ENCODE data around the gene PRPSAP2. TPM values are rescaled to one million over a fixed set of nuclear protein-coding genes. Genes with fewer than 3 reads are reported as not detected.
"Not testable (repeated sequence)": the region's sequence is repeated elsewhere in the genome, so short reads cannot be mapped to it uniquely, and the experiment has no call there.

The PRPSAP2 gene
- total RNA-seq, 2 experiments from 2014 or later = 63.0 to 63.7 TPM

DNA sequence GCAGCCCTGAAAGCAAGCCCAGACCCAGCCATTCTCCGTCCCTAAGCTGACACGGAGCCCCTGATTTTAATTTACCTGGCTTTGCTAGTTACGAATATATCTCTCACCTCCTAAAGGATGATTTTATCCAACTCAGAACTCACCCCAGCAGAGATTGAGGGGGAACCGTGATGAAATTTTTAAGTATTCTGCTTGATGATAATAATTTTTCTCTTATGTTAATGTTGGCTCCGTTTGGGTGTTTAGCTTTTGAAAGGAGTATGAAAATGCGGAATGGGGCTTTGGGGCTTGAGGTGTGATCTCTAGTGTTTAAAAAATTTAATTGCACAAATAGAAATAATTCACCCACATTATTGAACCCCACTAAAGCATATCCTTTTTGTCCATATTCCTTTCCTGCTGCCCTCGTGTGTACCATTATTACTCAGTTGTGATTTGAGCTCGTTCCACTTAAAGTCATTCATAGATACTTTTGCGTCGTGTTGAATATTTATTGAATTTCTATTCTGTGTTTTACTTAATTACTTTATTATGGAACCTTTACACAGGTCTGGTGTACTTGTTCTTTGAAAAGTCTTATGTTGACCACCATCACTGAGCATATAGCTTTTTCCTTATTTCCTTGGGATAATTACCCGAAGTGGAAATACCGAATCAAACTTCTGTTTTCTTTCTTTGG is 775 bp downstream of the PRPSAP2 start:
- Mint-ChIP-seq H3K36me3 (ENCODE audit: low read depth) (peaks cover 19% of the 10 kb centered on the region), H3K4me1 (ENCODE audit: low read depth) (peaks cover 46% of the 10 kb centered on the region)

DNA sequence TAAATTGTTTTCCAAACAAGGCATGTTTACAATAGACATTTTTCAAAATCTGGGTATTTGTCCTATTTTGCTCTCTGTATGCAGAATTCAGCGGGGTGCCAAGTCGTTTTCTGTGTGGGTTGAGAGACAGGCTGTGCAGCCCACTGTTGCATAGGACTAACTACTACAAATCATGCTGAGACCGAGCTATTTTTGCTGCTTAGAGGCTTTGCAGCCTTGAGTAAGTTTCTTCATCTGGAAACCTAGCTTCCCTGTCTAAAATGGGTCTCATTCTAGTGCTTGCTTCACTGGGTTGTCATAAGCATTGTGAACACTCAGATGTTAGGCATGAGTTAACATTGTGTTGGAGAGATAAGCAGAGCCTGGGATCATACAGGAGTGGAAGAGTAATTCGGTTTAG is 1.3 kb downstream of the PRPSAP2 start:
- H3K9me3 Mint-ChIP-seq = no peaks in the 10 kb centered on the region
- no peak for ATAC-seq

More for the DNA sequence above, 775 bp downstream of the PRPSAP2 start:
- Mint-ChIP-seq H3K27ac (peak overlapping the region; percentile 92), H3K4me3 (peak overlapping the region; percentile 86), H3K27me3 (no peaks in the 10 kb centered on the region), H3K9me3 (no peaks in the 10 kb centered on the region)
- CTCF ChIA-PET = interaction anchor here (0.8 to 4.2 kb wide), 6 partner anchors 9 to 233 kb away, joined by 3 to 15 read pairs (median 6); no protein-coding TSS in a partner anchor
- TF ChIP-seq, protein P1, sequence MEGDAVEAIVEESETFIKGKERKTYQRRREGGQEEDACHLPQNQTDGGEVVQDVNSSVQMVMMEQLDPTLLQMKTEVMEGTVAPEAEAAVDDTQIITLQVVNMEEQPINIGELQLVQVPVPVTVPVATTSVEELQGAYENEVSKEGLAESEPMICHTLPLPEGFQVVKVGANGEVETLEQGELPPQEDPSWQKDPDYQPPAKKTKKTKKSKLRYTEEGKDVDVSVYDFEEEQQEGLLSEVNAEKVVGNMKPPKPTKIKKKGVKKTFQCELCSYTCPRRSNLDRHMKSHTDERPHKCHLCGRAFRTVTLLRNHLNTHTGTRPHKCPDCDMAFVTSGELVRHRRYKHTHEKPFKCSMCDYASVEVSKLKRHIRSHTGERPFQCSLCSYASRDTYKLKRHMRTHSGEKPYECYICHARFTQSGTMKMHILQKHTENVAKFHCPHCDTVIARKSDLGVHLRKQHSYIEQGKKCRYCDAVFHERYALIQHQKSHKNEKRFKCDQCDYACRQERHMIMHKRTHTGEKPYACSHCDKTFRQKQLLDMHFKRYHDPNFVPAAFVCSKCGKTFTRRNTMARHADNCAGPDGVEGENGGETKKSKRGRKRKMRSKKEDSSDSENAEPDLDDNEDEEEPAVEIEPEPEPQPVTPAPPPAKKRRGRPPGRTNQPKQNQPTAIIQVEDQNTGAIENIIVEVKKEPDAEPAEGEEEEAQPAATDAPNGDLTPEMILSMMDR (IDR thresholded peaks at IDR 0.05) = no peak
- no peak for ATAC-seq
- POLR2A ChIA-PET = interaction anchor here (0.7 to 0.9 kb wide), 2 partner anchors 65 to 76 kb away, joined by 3 read pairs; no protein-coding TSS in a partner anchor
- intact Hi-C loops (cut with micrococcal nuclease) = loop anchor here (5.0 kb wide), 1 partner anchor 64 kb away; no protein-coding TSS in a partner anchor
- DNase-seq = no peak

DNA sequence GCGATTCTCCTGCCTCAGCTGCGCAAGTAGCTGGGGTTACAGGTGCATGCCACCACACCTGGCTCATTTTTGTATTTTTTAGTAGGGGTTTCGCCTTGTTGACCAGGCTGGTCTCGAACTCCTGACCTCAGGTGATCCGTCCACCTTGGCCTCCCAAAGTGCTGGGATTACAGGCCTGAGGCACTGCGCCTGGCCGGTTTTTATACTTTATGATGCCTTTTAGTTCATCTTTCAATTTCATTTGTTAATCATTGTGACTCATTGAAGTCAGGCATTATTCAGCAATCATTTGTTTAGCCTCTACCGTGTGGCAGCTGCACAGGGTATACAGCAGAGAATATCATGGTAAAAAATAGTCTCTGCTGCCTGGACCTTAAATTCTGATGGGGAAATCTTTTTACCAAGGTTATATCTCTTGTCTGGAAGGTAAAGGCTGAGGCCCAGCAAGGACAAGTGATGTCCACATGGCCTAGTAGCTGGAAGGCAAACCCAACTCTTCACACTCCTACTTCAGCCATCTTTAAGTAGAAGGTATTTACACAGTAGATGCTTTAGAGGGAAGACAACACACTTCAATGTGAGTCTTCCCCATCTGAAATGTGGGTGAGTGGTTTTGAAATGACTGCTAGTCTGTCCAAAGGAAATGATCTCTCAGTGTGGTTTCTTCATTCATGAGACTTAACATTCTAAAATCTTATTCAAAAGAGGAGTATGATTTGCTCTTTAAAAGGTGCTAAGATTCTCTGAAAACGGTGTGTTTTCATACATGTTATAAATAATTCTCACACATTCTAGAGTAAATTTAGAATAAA is 2.4 kb downstream of the PRPSAP2 start:
- no peaks in the 10 kb centered on the region for H3K9me3 Mint-ChIP-seq
- H3K27me3 Mint-ChIP-seq = no peaks in the 10 kb centered on the region
- ChIA-PET POLR2A (interaction anchor here (0.6 to 1.4 kb wide), 5 partner anchors 10 to 151 kb away, joined by 3 to 6 read pairs (median 3); no protein-coding TSS in a partner anchor), CTCF (interaction anchor here (4.2 kb wide), 1 partner anchor 100 kb away, joined by 15 read pairs; no protein-coding TSS in a partner anchor)
- peaks cover 45% of the 10 kb centered on the region for H3K4me1 Mint-ChIP-seq (ENCODE audit: low read depth)
- TF ChIP-seq, protein P1 (IDR thresholded peaks at IDR 0.05) = no peak
- DNase-seq (peak; percentile 47), ATAC-seq (peak; percentile 41)
- intact Hi-C loops (cut with micrococcal nuclease) = loop anchor here (2.0 kb wide), 1 partner anchor 40 kb away; no protein-coding TSS in a partner anchor
- H3K4me3 Mint-ChIP-seq = peak overlapping the region; percentile 65
- H3K27ac Mint-ChIP-seq = peak overlapping the region; percentile 95
- H3K36me3 Mint-ChIP-seq (ENCODE audit: low read depth) = peaks cover 23% of the 10 kb centered on the region

More for the DNA sequence above, 1.3 kb downstream of the PRPSAP2 start:
- POLR2A ChIA-PET = interaction anchor here (0.9 kb wide), 1 partner anchor 64 kb away, joined by 3 read pairs; no protein-coding TSS in a partner anchor
- intact Hi-C loops (cut with micrococcal nuclease) = loop anchor here (5.0 kb wide), 1 partner anchor 63 kb away; no protein-coding TSS in a partner anchor
- peak overlapping the region; percentile 92 for H3K27ac Mint-ChIP-seq
- peaks cover 46% of the 10 kb centered on the region for H3K4me1 Mint-ChIP-seq (ENCODE audit: low read depth)
- H3K4me3 Mint-ChIP-seq = peak overlapping the region; percentile 86
- no peaks in the 10 kb centered on the region for H3K27me3 Mint-ChIP-seq
- H3K36me3 Mint-ChIP-seq (ENCODE audit: low read depth) = peaks cover 19% of the 10 kb centered on the region
- DNase-seq = no peak
- TF ChIP-seq, protein P1 (IDR thresholded peaks at IDR 0.05) = no peak
- CTCF ChIA-PET = interaction anchor here (1.0 to 4.2 kb wide), 5 partner anchors 8 to 233 kb away, joined by 3 to 15 read pairs (median 7); no protein-coding TSS in a partner anchor

DNA sequence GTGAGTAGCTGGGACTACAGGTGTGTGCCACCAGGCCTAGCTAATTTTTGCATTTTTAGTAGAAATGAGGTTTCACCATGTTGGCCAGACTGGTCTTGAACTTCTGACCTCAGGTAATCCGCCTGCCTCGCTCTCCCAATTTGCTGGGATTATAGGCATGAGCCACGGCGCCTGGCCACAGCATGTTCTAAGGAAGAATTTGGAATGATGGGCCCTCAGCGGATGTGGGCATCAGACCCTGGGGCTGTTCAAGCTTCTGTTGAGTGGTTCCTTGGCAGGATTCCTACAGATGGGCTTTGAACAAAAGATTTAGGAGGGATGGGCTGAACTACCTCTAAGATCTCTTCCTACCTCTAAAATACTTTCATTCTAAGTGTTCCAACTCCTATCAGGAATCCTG is 4.1 kb downstream of the PRPSAP2 start:
- no peaks in the 10 kb centered on the region for H3K27me3 Mint-ChIP-seq
- H3K27ac Mint-ChIP-seq = no peak overlapping the region
- ATAC-seq (no peak), DNase-seq (no peak)
- ChIA-PET POLR2A (no interaction called here), CTCF (interaction anchor here (4.2 kb wide), 1 partner anchor 99 kb away, joined by 15 read pairs; no protein-coding TSS in a partner anchor)
- no peaks in the 10 kb centered on the region for H3K9me3 Mint-ChIP-seq
- TF ChIP-seq, protein P1 (IDR thresholded peaks at IDR 0.05) = no peak
- peaks cover 42% of the 10 kb centered on the region for H3K4me1 Mint-ChIP-seq (ENCODE audit: low read depth)
- no peak overlapping the region for H3K4me3 Mint-ChIP-seq
- intact Hi-C loops (cut with micrococcal nuclease) = no loop called here
- peaks cover 27% of the 10 kb centered on the region for H3K36me3 Mint-ChIP-seq (ENCODE audit: low read depth)

DNA sequence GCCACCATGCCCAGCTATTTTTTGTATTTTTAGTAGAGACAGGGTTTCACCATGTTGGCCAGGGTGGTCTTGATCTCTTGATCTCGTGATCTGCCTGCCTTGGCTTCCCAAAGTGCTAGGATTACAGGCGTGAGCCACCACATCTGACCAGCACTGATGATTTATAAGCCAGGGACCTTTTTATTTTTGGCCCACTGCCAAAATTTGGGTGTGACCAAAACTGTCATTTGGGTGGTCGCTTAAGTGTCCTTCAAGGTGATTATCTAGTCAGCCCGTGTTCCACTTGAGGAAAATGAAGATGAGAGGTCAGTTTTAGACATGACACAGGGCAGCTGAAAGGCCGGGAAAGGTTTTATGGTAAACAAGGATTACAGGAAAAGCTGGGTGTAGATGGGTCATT is 7.1 kb downstream of the PRPSAP2 start:
- DNase-seq; intact Hi-C loops (cut with micrococcal nuclease); H3K27ac Mint-ChIP-seq; ATAC-seq; H3K4me3 Mint-ChIP-seq; H3K27me3 Mint-ChIP-seq; H3K9me3 Mint-ChIP-seq; POLR2A ChIA-PET: not testable (repeated sequence)
- CTCF ChIA-PET = interaction anchor here (2.2 kb wide), 1 partner anchor 239 kb away, joined by 5 read pairs; no protein-coding TSS in a partner anchor
- Mint-ChIP-seq H3K4me1 (ENCODE audit: low read depth) (peaks cover 33% of the 10 kb centered on the region), H3K36me3 (ENCODE audit: low read depth) (peaks cover 35% of the 10 kb centered on the region)

Measured in activated CD8-positive, alpha-beta T cell treated with anti-CD3 and anti-CD28 coated beads for 36 hours (primary cell).